Endothelial cell of umbilical vein (primary cell): Measurements from ENCODE around the gene CAPN15. TPM values are rescaled to one million over a fixed set of nuclear protein-coding genes. Genes with fewer than 3 reads are reported as not detected.

Experiments
- BruUV-seq: library from RNA; stranded (reverse); fragments of 400-500 nt; replicated peaks from 2 replicates; lab custom pipeline; 2021; lab: Mats Ljungman, UMichigan
- CTCF ChIA-PET: fragments of 300-600, 350-600 bp; sonication (Branson Sonifier 250); formaldehyde crosslinking; loops from one replicate; lab custom pipeline; 2021; ENCODE audit warnings: antibody characterized with exemption, inconsistent platforms; lab: Charles Lee
- POLR2A ChIA-PET: fragments of 300-600, 350-600 bp; sonication (Branson Sonifier 250); formaldehyde crosslinking; loops from one replicate; lab custom pipeline; 2021; ENCODE audit warnings: antibody characterized with exemption, inconsistent platforms; lab: Charles Lee
- DNase-seq: peaks from one replicate; pipeline ENCODE4 v3.0.0-alpha.2; 2011; ENCODE audit warnings: low read depth, low spot score
- FAIRE-seq: peaks from 2 replicates; lab custom pipeline; 2011; peaks lifted over from hg19 to GRCh38; lab: Jason Lieb, UNC
- H2AFZ ChIP-seq: 2 replicates; pipeline ENCODE4 v1.6.0; 2012; ENCODE audit warnings: low read depth, low read length, control low read depth, inconsistent platforms
- H3K27ac ChIP-seq: 2 replicates; pipeline ENCODE4 v1.5.1; 2011; ENCODE audit warnings: low read depth, mild to moderate bottlenecking, control low read depth, low read length, moderate library complexity; ENCODE audit not compliant: insufficient read depth
- H3K27me3 ChIP-seq, 2 experiments: 2 replicates each; pipeline versions ENCODE4 v1.6.0 to v1.6.1; 2011; ENCODE audit warnings: low read length in 2 of 2, mixed read lengths in 1 of 2; ENCODE audit not compliant: control insufficient read depth in 2 of 2, insufficient read depth in 2 of 2
- H3K36me3 ChIP-seq, 2 experiments: 2 replicates in 1 of 2; 3 replicates in 1 of 2; pipeline ENCODE4 v1.5.1; 2011; ENCODE audit warnings: low read length in 2 of 2, mild to moderate bottlenecking in 1 of 2, moderate library complexity in 1 of 2; ENCODE audit not compliant: control insufficient read depth in 2 of 2, insufficient read depth in 2 of 2; ENCODE audit errors: extremely low read depth in 1 of 2
- H3K4me1 ChIP-seq: 3 replicates; pipeline ENCODE4 v1.5.1; 2011; ENCODE audit warnings: mild to moderate bottlenecking, low read length; ENCODE audit not compliant: control insufficient read depth, insufficient read depth; ENCODE audit errors: extremely low read depth
- H3K4me2 ChIP-seq: 2 replicates; pipeline ENCODE4 v1.6.1; 2011; ENCODE audit warnings: low read length, control low read depth, mixed read lengths; ENCODE audit not compliant: insufficient read depth
- H3K4me3 ChIP-seq, 3 experiments: fragments of 200-600 bp in 1 of 3; sonication (generic), shearing (Covaris generic) in 1 of 3; replicated peaks in 1 of 3; 2 replicates each; pipeline ENCODE4 v1.5.1; 2011 to 2016; ENCODE audit warnings: control low read depth in 3 of 3, low read length in 3 of 3, mild to moderate bottlenecking in 2 of 3, inconsistent platforms in 1 of 3, low read depth in 1 of 3, moderate library complexity in 1 of 3; ENCODE audit not compliant: insufficient read depth in 1 of 3
- H3K79me2 ChIP-seq: 2 replicates; pipeline ENCODE4 v1.6.0; 2012; ENCODE audit warnings: low read length, inconsistent platforms; ENCODE audit not compliant: control insufficient read depth, insufficient read depth
- H3K9ac ChIP-seq: replicated peaks from 2 replicates; pipeline ENCODE3; 2011; ENCODE audit warnings: low read length, control low read depth; ENCODE audit not compliant: insufficient read depth; ENCODE audit errors: extremely low read depth
- H3K9me1 ChIP-seq: replicated peaks from 3 replicates; pipeline ENCODE4 v1.6.0; 2011; ENCODE audit warnings: mild to moderate bottlenecking, low read length; ENCODE audit not compliant: control insufficient read depth, insufficient read depth; ENCODE audit errors: extremely low read depth
- H3K9me3 ChIP-seq: replicated peaks from 2 replicates; pipeline ENCODE4 v1.5.1; 2012; ENCODE audit warnings: low read length, inconsistent platforms; ENCODE audit not compliant: control insufficient read depth, insufficient read depth
- H4K20me1 ChIP-seq: replicated peaks from 2 replicates; pipeline ENCODE3; 2011; ENCODE audit warnings: mild to moderate bottlenecking, low read length; ENCODE audit not compliant: control insufficient read depth, insufficient read depth; ENCODE audit errors: extremely low read depth
- CTCF ChIP-seq, 2 donors: IDR thresholded peaks; 1 replicate in 1 of 2; 2 replicates in 1 of 2; pipeline ENCODE4 v1.5.1; 2011; ENCODE audit warnings: low read length in 2 of 2, mild to moderate bottlenecking in 2 of 2, moderate library complexity in 2 of 2, control low read depth in 1 of 2, inconsistent platforms in 1 of 2, low read depth in 1 of 2; ENCODE audit not compliant: insufficient read depth in 1 of 2; ENCODE audit errors: extremely low read depth in 1 of 2
- EZH2 ChIP-seq: IDR thresholded peaks from 2 replicates; pipeline ENCODE4 v1.6.1; 2012; ENCODE audit warnings: borderline replicate concordance, low read depth, mild to moderate bottlenecking, moderate library complexity, low read length, inconsistent platforms; ENCODE audit not compliant: severe bottlenecking
- FOS ChIP-seq: IDR thresholded peaks from 2 replicates; pipeline ENCODE4 v1.6.1; 2011; ENCODE audit warnings: mild to moderate bottlenecking, low read length, moderate library complexity, borderline replicate concordance; ENCODE audit not compliant: insufficient read depth
- GATA2 ChIP-seq: IDR thresholded peaks from 2 replicates; pipeline ENCODE4 v1.7.0; 2011; ENCODE audit warnings: low read depth, mild to moderate bottlenecking, moderate library complexity, mixed read lengths, low read length; ENCODE audit not compliant: insufficient read length, insufficient read depth
- JUN ChIP-seq: IDR thresholded peaks from 2 replicates; pipeline ENCODE4 v1.6.1; 2011; ENCODE audit warnings: borderline replicate concordance, low read depth; ENCODE audit not compliant: insufficient read length, insufficient read depth
- MAX ChIP-seq: IDR thresholded peaks from 2 replicates; pipeline ENCODE4 v1.6.1; 2011; ENCODE audit not compliant: insufficient read depth, insufficient read length
- MYC ChIP-seq: IDR thresholded peaks from one replicate; pipeline ENCODE4 v1.6.1; 2011; ENCODE audit warnings: mild to moderate bottlenecking, low read depth, low read length
- POLR2A ChIP-seq: IDR thresholded peaks from 2 replicates; pipeline ENCODE4 v1.6.1; 2012; ENCODE audit warnings: low read depth, mild to moderate bottlenecking, control low read depth, low read length
- POLR2AphosphoS5 ChIP-seq: IDR thresholded peaks from 2 replicates; pipeline ENCODE4 v1.6.1; 2012; ENCODE audit warnings: low read depth, mild to moderate bottlenecking, control low read depth, low read length, moderate library complexity; ENCODE audit not compliant: insufficient read depth
- dilution Hi-C: fragments of 300-500 bp; cut with MboI; formaldehyde crosslinking; loops from one replicate; pipeline ENCODE4 v1.15.0; 2019; ENCODE audit warnings: low sequenced_read_pairs; ENCODE audit not compliant: extremely low pct_ligation_motif_present
- intact Hi-C: fragments of 100-400 bp; cut with micrococcal nuclease; formaldehyde crosslinking; loops from one replicate; pipeline ENCODE4 v1.10.0; 2022
- polyA plus RNA-seq, 4 experiments: library from polyadenylated mRNA; depleted of rRNA in 3 of 4; stranded (reverse) in 3 of 4; unstranded in 1 of 4; fragments of >200 nt; gene quantifications; 2 replicates each; pipeline versions ENCODE4 v1.2.1 to v1.2.3, GENCODE V29; 2011 to 2012; ENCODE audit warnings: missing spikeins in 1 of 4
- total RNA-seq: library from RNA; stranded (reverse); gene quantifications from 2 replicates; pipeline ENCODE4 v1.2.3, GENCODE V29; 2021

The CAPN15 gene
- total and polyA plus RNA-seq, 2 donors (not counting 3 experiments of a cell fraction or from before 2014, with no cell fraction given): 33.9 to 65.0 TPM

- ChIA-PET CTCF (interaction anchor here (1.0 to 1.7 kb wide), 5 partner anchors 8 to 56 kb away, joined by 4 to 8 read pairs (median 5); partner anchors contain the start of genes METTL26 and RAB40C), POLR2A (no interaction called here)
- H4K20me1 ChIP-seq: no peaks in the 10 kb centered on the region
- peaks cover 2% of the 10 kb centered on the region for H3K4me1 ChIP-seq
- no peaks in the 10 kb centered on the region for H3K79me2 ChIP-seq
- BruUV-seq: no TSS peak
- H3K9ac ChIP-seq: no peak overlapping the region
- no peak for DNase-seq
- H3K27me3 ChIP-seq: no peaks in the 10 kb centered on the region
- H3K9me1 ChIP-seq: no peaks in the 10 kb centered on the region
- no peak for FAIRE-seq
- TF ChIP-seq EZH2 (no peak), MAX (no peak), POLR2AphosphoS5 (no peak), MYC (no peak), JUN (no peak), FOS (no peak), CTCF (IDR thresholded peaks at IDR 0.05; ENCODE audit: extremely low read depth in 1 of 2, insufficient read depth in 1 of 2, low read depth in 1 of 2, low read length in 2 of 2) (no peak), GATA2 (no peak), POLR2A (no peak)
- dilution Hi-C loops (no loop called here), intact Hi-C loops (no loop called here)
- H3K9me3 ChIP-seq: no peaks in the 10 kb centered on the region
- no peak overlapping the region for H2AFZ ChIP-seq
- peaks cover 0 to 2% of the 10 kb centered on the region in 2 experiments for H3K36me3 ChIP-seq
- no peak overlapping the region for H3K4me2 ChIP-seq
- H3K4me3 ChIP-seq: no peak overlapping the region
- no peak overlapping the region for H3K27ac ChIP-seq
Measured at GRCh38 chr16:580141-580945, 52.8 kb downstream of the CAPN15 start.
